Stimulated activated CD4-positive, alpha-beta T cell treated with anti-CD3 and anti-CD28 coated beads, Interleukin-4, amount 100 ng/mL, for 48 hours (primary cell): ENCODE data around the gene N4BP2.
"Not testable (repeated sequence)": the region's sequence is repeated elsewhere in the genome, so short reads cannot be mapped to it uniquely, and the experiment has no call there.

Experiments used
- DNase-seq, 2 donors: peaks; one replicate each; pipeline ENCODE4 v3.0.0-alpha.2; 2020; ENCODE audit warnings: low read depth in 2 of 2

Gene N4BP2

GRCh38 chr4:40087799-40088366, 31.2 kb downstream of the N4BP2 start:
- DNase-seq, result no peak

- DNase-seq, result not testable (repeated sequence)
These were observed 36.8 kb downstream of the N4BP2 start for GRCh38 chr4:40093400-40093799.

GRCh38 chr4:40099010-40099409, 42.4 kb downstream of the N4BP2 start:
- no peak for DNase-seq

GRCh38 chr4:40107150-40107549, 50.5 kb downstream of the N4BP2 start:
- not testable (repeated sequence) for DNase-seq

- DNase-seq, result no peak
These were observed 55.6 kb downstream of the N4BP2 start for GRCh38 chr4:40112027-40112792.

- DNase-seq, result no peak
These were observed 57.6 kb downstream of the N4BP2 start for GRCh38 chr4:40114206-40114605.

GRCh38 chr4:40118861-40119260, 62.2 kb downstream of the N4BP2 start:
- DNase-seq, result no peak

GRCh38 chr4:40119344-40119743, 62.7 kb downstream of the N4BP2 start:
- DNase-seq, result no peak

- DNase-seq, result peak in 1 of 2 donors; percentile 15
These were observed 64.9 kb downstream of the N4BP2 start for GRCh38 chr4:40121515-40121914.

GRCh38 chr4:40122941-40123340, 66.3 kb downstream of the N4BP2 start:
- no peak for DNase-seq

GRCh38 chr4:40124690-40125089, 68.0 kb downstream of the N4BP2 start:
- DNase-seq, result no peak

- no peak for DNase-seq
These were observed 73.9 kb downstream of the N4BP2 start for GRCh38 chr4:40130401-40131036.

- DNase-seq, result no peak
These were observed 76.2 kb downstream of the N4BP2 start for GRCh38 chr4:40132816-40133215.

- no peak for DNase-seq
These were observed 77.7 kb downstream of the N4BP2 start for GRCh38 chr4:40134206-40134917.

- not testable (repeated sequence) for DNase-seq
These were observed 79.6 kb downstream of the N4BP2 start for GRCh38 chr4:40136202-40136601.

- no peak for DNase-seq
These were observed 83.5 kb downstream of the N4BP2 start for GRCh38 chr4:40140196-40140595.

GRCh38 chr4:40140597-40140996, 83.9 kb downstream of the N4BP2 start:
- not testable (repeated sequence) for DNase-seq

- DNase-seq, result no peak
These were observed 87.4 kb downstream of the N4BP2 start for GRCh38 chr4:40143926-40144508.

- DNase-seq, result no peak
These were observed 88.1 kb downstream of the N4BP2 start for GRCh38 chr4:40144716-40145115.

- DNase-seq, result not testable (repeated sequence)
These were observed 90.8 kb downstream of the N4BP2 start for GRCh38 chr4:40147490-40147889.

- peak; percentile 43 to 52 for DNase-seq
These were observed 93.3 kb downstream of the N4BP2 start for GRCh38 chr4:40149960-40150385.

GRCh38 chr4:40150932-40151331, 94.3 kb downstream of the N4BP2 start:
- no peak for DNase-seq
